Measurements from ENCODE around the gene SOBP. TPM values are rescaled to one million over a fixed set of nuclear protein-coding genes. Genes with fewer than 3 reads are reported as not detected.
"Not testable (repeated sequence)": the region's sequence is repeated elsewhere in the genome, so short reads cannot be mapped to it uniquely, and the experiment has no call there.

Gene SOBP
- total RNA-seq, 1 donor from 2014 or later, result 13.3 TPM

- H3K36me3 ChIP-seq, result no peaks in the 10 kb centered on the region
- H3K9me3 ChIP-seq, result no peaks in the 10 kb centered on the region
- H3K27me3 ChIP-seq, result no peaks in the 10 kb centered on the region
- peaks cover 18% of the 10 kb centered on the region for H3K4me1 ChIP-seq
- peak within 1 kb of the TSS; percentile 88 to 92 for H3K4me3 ChIP-seq
- peak in 1 of 2 donors; percentile 96 for DNase-seq (ENCODE audit: extremely low spot score in 2 of 2)
- H3K27ac ChIP-seq, result peak within 1 kb of the TSS; percentile 81
- TF ChIP-seq POLR2AphosphoS5 (IDR thresholded peaks at IDR 0.05; ENCODE audit: insufficient read depth in 1 of 2, low read depth in 1 of 2), result peak; percentile 89 to 96
- peak in 1 of 3 experiments; percentile 7 for TF ChIP-seq CTCF (IDR thresholded peaks at IDR 0.05)
- TF ChIP-seq POLR2A (IDR thresholded peaks at IDR 0.05), result peak in 1 of 2 donors; percentile 42
- intact Hi-C loops (cut with DNase I), result no loop called here
Measured at GRCh38 chr6:107459283-107460082, 30.4 kb upstream of the SOBP start, which contains the start of gene PDSS2. PDSS2 (minus strand) TSS chr6:107459564; CDS start chr6:107459285, 279 bp downstream.

GRCh38 chr6:107460083-107460631 is 29.8 kb upstream of the SOBP start:
- Histone ChIP-seq H3K4me3 (peak overlapping the region; percentile 88 to 92), H3K36me3 (no peaks in the 10 kb centered on the region), H3K4me1 (peaks cover 18% of the 10 kb centered on the region), H3K9me3 (no peaks in the 10 kb centered on the region), H3K27me3 (no peaks in the 10 kb centered on the region), H3K27ac (peak overlapping the region; percentile 81)
- intact Hi-C loops (cut with DNase I), result no loop called here
- DNase-seq (ENCODE audit: extremely low spot score in 2 of 2), result no peak
- TF ChIP-seq POLR2AphosphoS5 (IDR thresholded peaks at IDR 0.05; ENCODE audit: insufficient read depth in 1 of 2, low read depth in 1 of 2), result no peak
- TF ChIP-seq CTCF (IDR thresholded peaks at IDR 0.05), result peak in 1 of 3 experiments; percentile 8
- TF ChIP-seq POLR2A (IDR thresholded peaks at IDR 0.05), result no peak

- Histone ChIP-seq H3K27ac (no peak overlapping the region), H3K36me3 (no peaks in the 10 kb centered on the region), H3K4me3 (no peak overlapping the region), H3K27me3 (no peaks in the 10 kb centered on the region), H3K4me1 (no peaks in the 10 kb centered on the region), H3K9me3 (no peaks in the 10 kb centered on the region)
- no peak for DNase-seq (ENCODE audit: extremely low spot score in 2 of 2)
- TF ChIP-seq POLR2AphosphoS5 (IDR thresholded peaks at IDR 0.05; ENCODE audit: insufficient read depth in 1 of 2, low read depth in 1 of 2) (no peak), CTCF (IDR thresholded peaks at IDR 0.05) (no peak), POLR2A (IDR thresholded peaks at IDR 0.05) (no peak)
- intact Hi-C loops (cut with DNase I), result no loop called here
Measured at GRCh38 chr6:107466062-107466461, 23.9 kb upstream of the SOBP start.

- Histone ChIP-seq H3K27ac (no peak overlapping the region), H3K27me3 (no peaks in the 10 kb centered on the region), H3K36me3 (no peaks in the 10 kb centered on the region), H3K9me3 (no peaks in the 10 kb centered on the region), H3K4me3 (no peak overlapping the region), H3K4me1 (no peaks in the 10 kb centered on the region)
- DNase-seq (ENCODE audit: extremely low spot score in 2 of 2), result no peak
- intact Hi-C loops (cut with DNase I), result no loop called here
- TF ChIP-seq POLR2AphosphoS5 (IDR thresholded peaks at IDR 0.05; ENCODE audit: insufficient read depth in 1 of 2, low read depth in 1 of 2) (no peak), POLR2A (IDR thresholded peaks at IDR 0.05) (no peak), CTCF (IDR thresholded peaks at IDR 0.05) (no peak)
Measured at GRCh38 chr6:107470364-107470763, 19.6 kb upstream of the SOBP start.

- Histone ChIP-seq H3K4me3 (no peak overlapping the region), H3K4me1 (no peaks in the 10 kb centered on the region), H3K9me3 (no peaks in the 10 kb centered on the region), H3K27me3 (no peaks in the 10 kb centered on the region), H3K27ac (no peak overlapping the region), H3K36me3 (no peaks in the 10 kb centered on the region)
- no peak for DNase-seq (ENCODE audit: extremely low spot score in 2 of 2)
- intact Hi-C loops (cut with DNase I), result no loop called here
- no peak for TF ChIP-seq CTCF (IDR thresholded peaks at IDR 0.05)
- TF ChIP-seq POLR2AphosphoS5 (IDR thresholded peaks at IDR 0.05; ENCODE audit: insufficient read depth in 1 of 2, low read depth in 1 of 2), result no peak
- no peak for TF ChIP-seq POLR2A (IDR thresholded peaks at IDR 0.05)
Measured at GRCh38 chr6:107473660-107474059, 16.3 kb upstream of the SOBP start.

- H3K9me3 ChIP-seq; H3K4me1 ChIP-seq; intact Hi-C loops (cut with DNase I); H3K4me3 ChIP-seq; H3K27ac ChIP-seq; DNase-seq (ENCODE audit: extremely low spot score in 2 of 2); H3K36me3 ChIP-seq; H3K27me3 ChIP-seq: not testable (repeated sequence)
Measured at GRCh38 chr6:107475360-107475759, 14.6 kb upstream of the SOBP start.

- intact Hi-C loops (cut with DNase I); DNase-seq (ENCODE audit: extremely low spot score in 2 of 2); H3K9me3 ChIP-seq; H3K27me3 ChIP-seq; H3K4me1 ChIP-seq; H3K4me3 ChIP-seq; H3K27ac ChIP-seq; H3K36me3 ChIP-seq: not testable (repeated sequence)
Measured at GRCh38 chr6:107475826-107476225, 14.1 kb upstream of the SOBP start.

Measured in vagina (tissue), 2 donors.